ENCODE data around the gene CHST2. TPM values are rescaled to one million over a fixed set of nuclear protein-coding genes. Genes with fewer than 3 reads are reported as not detected.
"Not testable (repeated sequence)": the region's sequence is repeated elsewhere in the genome, so short reads cannot be mapped to it uniquely, and the experiment has no call there.

Gene CHST2, protein sequence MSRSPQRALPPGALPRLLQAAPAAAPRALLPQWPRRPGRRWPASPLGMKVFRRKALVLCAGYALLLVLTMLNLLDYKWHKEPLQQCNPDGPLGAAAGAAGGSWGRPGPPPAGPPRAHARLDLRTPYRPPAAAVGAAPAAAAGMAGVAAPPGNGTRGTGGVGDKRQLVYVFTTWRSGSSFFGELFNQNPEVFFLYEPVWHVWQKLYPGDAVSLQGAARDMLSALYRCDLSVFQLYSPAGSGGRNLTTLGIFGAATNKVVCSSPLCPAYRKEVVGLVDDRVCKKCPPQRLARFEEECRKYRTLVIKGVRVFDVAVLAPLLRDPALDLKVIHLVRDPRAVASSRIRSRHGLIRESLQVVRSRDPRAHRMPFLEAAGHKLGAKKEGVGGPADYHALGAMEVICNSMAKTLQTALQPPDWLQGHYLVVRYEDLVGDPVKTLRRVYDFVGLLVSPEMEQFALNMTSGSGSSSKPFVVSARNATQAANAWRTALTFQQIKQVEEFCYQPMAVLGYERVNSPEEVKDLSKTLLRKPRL
- total RNA-seq (2022): 0.34 and 0.38 TPM in 2 replicates
- percentile 18 among the genes with signal in this experiment for Bru-seq, nascent RNA
- BruChase-seq, experiment 1, labeled RNA remaining after a 6-hour chase: percentile 27 among the genes with signal in this experiment
- BruChase-seq, experiment 2, labeled RNA remaining after a 2-hour chase: percentile 16 among the genes with signal in this experiment
- long read RNA-seq: 0 reads

DNA sequence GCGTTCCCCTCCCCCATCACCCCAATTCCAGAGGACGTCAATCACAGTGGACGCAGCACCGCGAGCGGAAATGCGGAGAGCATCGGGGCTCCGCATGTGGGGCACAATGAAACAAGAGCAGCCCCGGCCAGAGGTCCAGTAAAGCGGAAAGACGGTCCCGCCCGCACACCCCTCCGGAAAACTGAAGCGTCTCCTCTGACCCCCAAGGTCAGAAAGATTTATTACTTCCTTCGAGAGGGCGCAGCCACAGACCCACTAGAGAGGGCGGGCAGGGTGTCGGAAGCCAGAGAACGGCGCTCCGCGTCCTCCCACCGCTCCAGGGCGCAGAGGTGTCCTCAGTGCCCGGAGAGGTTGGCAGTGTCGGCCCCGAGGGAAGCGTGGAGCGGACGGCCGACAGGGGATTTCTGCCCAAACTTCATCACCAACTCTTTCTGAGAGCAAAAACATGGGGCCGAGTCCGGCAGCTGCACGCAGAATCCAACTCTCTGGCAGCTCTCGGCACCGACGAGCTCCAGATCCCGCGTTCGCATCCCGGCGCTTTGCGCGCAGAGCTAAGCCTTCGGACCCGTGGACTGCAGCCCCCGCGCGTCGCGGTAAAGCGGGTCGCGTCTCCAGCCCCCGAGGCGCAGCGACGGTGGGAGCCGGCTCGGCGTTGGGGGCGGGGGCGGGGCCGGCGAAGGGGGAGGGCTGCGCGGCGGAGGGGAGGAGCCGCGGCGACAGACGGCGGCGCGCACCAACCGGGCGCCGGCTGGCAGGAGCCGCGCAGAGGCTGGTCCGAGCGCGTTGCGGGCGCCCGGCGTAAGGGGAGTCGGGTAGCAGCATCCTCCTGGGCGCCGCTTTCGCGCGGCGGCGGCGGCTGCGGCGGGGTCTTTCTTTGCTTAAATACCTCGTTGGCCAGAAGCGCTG lies at the start of gene CHST2:
CHST2 (plus strand) TSS at position 763 of the 906 bp plus-strand sequence. CDS start 1,046 bp downstream, outside the sequence.
- peak; percentile 81 for DNase-seq
- Mint-ChIP-seq H3K27me3 (ENCODE audit: unreplicated experiment) (peaks cover 82% of the 10 kb centered on the region), H3K36me3 (ENCODE audit: insufficient read depth, unreplicated experiment) (peaks cover 17% of the 10 kb centered on the region), H3K9me3 (ENCODE audit: low read depth, unreplicated experiment) (no peaks in the 10 kb centered on the region), H3K4me1 (ENCODE audit: low read depth, unreplicated experiment) (no peaks in the 10 kb centered on the region), H3K27ac (ENCODE audit: unreplicated experiment) (peak within 1 kb of the TSS; percentile 39), H3K4me3 (ENCODE audit: low read depth, unreplicated experiment) (peak within 1 kb of the TSS; percentile 90)
- TF ChIP-seq, protein P1, sequence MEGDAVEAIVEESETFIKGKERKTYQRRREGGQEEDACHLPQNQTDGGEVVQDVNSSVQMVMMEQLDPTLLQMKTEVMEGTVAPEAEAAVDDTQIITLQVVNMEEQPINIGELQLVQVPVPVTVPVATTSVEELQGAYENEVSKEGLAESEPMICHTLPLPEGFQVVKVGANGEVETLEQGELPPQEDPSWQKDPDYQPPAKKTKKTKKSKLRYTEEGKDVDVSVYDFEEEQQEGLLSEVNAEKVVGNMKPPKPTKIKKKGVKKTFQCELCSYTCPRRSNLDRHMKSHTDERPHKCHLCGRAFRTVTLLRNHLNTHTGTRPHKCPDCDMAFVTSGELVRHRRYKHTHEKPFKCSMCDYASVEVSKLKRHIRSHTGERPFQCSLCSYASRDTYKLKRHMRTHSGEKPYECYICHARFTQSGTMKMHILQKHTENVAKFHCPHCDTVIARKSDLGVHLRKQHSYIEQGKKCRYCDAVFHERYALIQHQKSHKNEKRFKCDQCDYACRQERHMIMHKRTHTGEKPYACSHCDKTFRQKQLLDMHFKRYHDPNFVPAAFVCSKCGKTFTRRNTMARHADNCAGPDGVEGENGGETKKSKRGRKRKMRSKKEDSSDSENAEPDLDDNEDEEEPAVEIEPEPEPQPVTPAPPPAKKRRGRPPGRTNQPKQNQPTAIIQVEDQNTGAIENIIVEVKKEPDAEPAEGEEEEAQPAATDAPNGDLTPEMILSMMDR (IDR thresholded peaks at IDR 0.05; ENCODE audit: unreplicated experiment): no peak
- intact Hi-C loops (cut with micrococcal nuclease; ENCODE audit: unreplicated experiment): no loop called here
- CTCF ChIA-PET: interaction anchor here (0.6 to 1.7 kb wide), 2 partner anchors 10 to 555 kb away, joined by 3 to 4 read pairs; no protein-coding TSS in a partner anchor
- BruUV-seq (replicated peaks): no TSS peak

GRCh38 chr3:143070977-143071551 lies 48.5 kb upstream of the CHST2 start:
- intact Hi-C loops (cut with micrococcal nuclease; ENCODE audit: unreplicated experiment): loop anchor here (2.0 to 5.0 kb wide), 3 partner anchors 574 to 692 kb away; no protein-coding TSS in a partner anchor
- peak; percentile 35 for DNase-seq
- BruUV-seq (replicated peaks): no TSS peak
- H3K9me3 Mint-ChIP-seq (ENCODE audit: low read depth, unreplicated experiment): no peaks in the 10 kb centered on the region
- no peaks in the 10 kb centered on the region for H3K27me3 Mint-ChIP-seq (ENCODE audit: unreplicated experiment)
- no peak overlapping the region for H3K4me3 Mint-ChIP-seq (ENCODE audit: low read depth, unreplicated experiment)
- no peak overlapping the region for H3K27ac Mint-ChIP-seq (ENCODE audit: unreplicated experiment)
- H3K36me3 Mint-ChIP-seq (ENCODE audit: insufficient read depth, unreplicated experiment): no peaks in the 10 kb centered on the region
- CTCF ChIA-PET: interaction anchor here (0.6 to 2.0 kb wide), 4 partner anchors 8 to 603 kb away, joined by 3 to 17 read pairs (median 6); no protein-coding TSS in a partner anchor
- TF ChIP-seq, protein P1 (IDR thresholded peaks at IDR 0.05; ENCODE audit: unreplicated experiment): no peak
- peaks cover 8% of the 10 kb centered on the region for H3K4me1 Mint-ChIP-seq (ENCODE audit: low read depth, unreplicated experiment)

DNA sequence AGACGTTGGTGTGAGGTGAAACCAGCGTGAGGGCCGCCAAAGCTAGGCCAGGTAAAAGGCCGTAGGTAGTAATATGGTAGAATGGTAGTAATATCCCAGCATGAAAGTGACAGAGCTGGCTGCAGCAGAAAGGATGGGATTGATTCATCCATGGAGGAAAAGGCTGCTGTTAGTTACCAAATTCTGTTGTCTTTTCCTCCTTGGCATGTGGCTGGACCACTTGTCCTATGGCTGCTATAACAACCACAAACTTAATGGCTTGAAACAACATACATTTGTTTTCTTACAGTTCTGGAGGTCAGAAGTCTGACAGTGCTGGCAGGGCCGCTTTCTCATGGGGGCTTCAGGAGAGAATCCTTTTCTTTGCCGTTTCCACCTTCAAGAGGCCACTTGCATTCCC lies 47.8 kb upstream of the CHST2 start:
- Mint-ChIP-seq H3K27me3 (ENCODE audit: unreplicated experiment) (no peaks in the 10 kb centered on the region), H3K36me3 (ENCODE audit: insufficient read depth, unreplicated experiment) (no peaks in the 10 kb centered on the region), H3K4me3 (ENCODE audit: low read depth, unreplicated experiment) (no peak overlapping the region), H3K9me3 (ENCODE audit: low read depth, unreplicated experiment) (no peaks in the 10 kb centered on the region), H3K4me1 (ENCODE audit: low read depth, unreplicated experiment) (peaks cover 8% of the 10 kb centered on the region), H3K27ac (ENCODE audit: unreplicated experiment) (no peak overlapping the region)
- no peak for DNase-seq
- no TSS peak for BruUV-seq (replicated peaks)
- TF ChIP-seq, protein P1 (IDR thresholded peaks at IDR 0.05; ENCODE audit: unreplicated experiment): no peak
- intact Hi-C loops (cut with micrococcal nuclease; ENCODE audit: unreplicated experiment): loop anchor here (2.0 to 5.0 kb wide), 3 partner anchors 573 to 691 kb away; no protein-coding TSS in a partner anchor
- CTCF ChIA-PET: interaction anchor here (1.0 to 2.0 kb wide), 3 partner anchors 9 to 602 kb away, joined by 3 to 17 read pairs (median 8); no protein-coding TSS in a partner anchor

GRCh38 chr3:143072298-143073020 lies 47.1 kb upstream of the CHST2 start:
- H3K27ac Mint-ChIP-seq (ENCODE audit: unreplicated experiment); H3K9me3 Mint-ChIP-seq (ENCODE audit: low read depth, unreplicated experiment); H3K36me3 Mint-ChIP-seq (ENCODE audit: insufficient read depth, unreplicated experiment); BruUV-seq (replicated peaks); DNase-seq; CTCF ChIA-PET; H3K4me3 Mint-ChIP-seq (ENCODE audit: low read depth, unreplicated experiment); H3K4me1 Mint-ChIP-seq (ENCODE audit: low read depth, unreplicated experiment); H3K27me3 Mint-ChIP-seq (ENCODE audit: unreplicated experiment): not testable (repeated sequence)
- intact Hi-C loops (cut with micrococcal nuclease; ENCODE audit: unreplicated experiment): loop anchor here (5.0 kb wide), 1 partner anchor 600 kb away; no protein-coding TSS in a partner anchor

DNA sequence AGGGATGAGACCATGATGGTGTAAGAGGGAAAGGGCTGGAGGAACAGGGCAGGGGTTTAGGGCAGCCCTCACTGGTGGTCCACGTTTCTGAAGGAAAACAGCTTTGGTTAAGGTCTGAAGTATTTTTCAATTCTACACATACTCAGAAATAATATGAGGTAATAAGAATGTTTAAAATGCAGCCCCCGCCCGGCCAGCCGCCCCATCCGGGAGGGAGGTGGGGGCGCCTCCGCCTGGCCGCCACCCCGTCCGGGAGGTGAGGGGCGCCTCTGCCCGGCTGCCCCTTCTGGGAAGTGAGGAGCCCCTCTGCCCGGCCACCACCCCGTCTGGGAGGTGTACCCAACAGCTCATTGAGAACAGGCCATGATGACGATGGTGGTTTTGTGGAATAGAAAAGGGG lies 46.0 kb upstream of the CHST2 start:
- H3K9me3 Mint-ChIP-seq (ENCODE audit: low read depth, unreplicated experiment); H3K36me3 Mint-ChIP-seq (ENCODE audit: insufficient read depth, unreplicated experiment); H3K27ac Mint-ChIP-seq (ENCODE audit: unreplicated experiment); H3K4me3 Mint-ChIP-seq (ENCODE audit: low read depth, unreplicated experiment); H3K27me3 Mint-ChIP-seq (ENCODE audit: unreplicated experiment); H3K4me1 Mint-ChIP-seq (ENCODE audit: low read depth, unreplicated experiment); CTCF ChIA-PET; DNase-seq; BruUV-seq (replicated peaks): not testable (repeated sequence)
- intact Hi-C loops (cut with micrococcal nuclease; ENCODE audit: unreplicated experiment): loop anchor here (5.0 kb wide), 1 partner anchor 599 kb away; no protein-coding TSS in a partner anchor

GRCh38 chr3:143073983-143074382 lies 45.6 kb upstream of the CHST2 start:
- H3K4me1 Mint-ChIP-seq (ENCODE audit: low read depth, unreplicated experiment); H3K4me3 Mint-ChIP-seq (ENCODE audit: low read depth, unreplicated experiment); CTCF ChIA-PET; H3K27me3 Mint-ChIP-seq (ENCODE audit: unreplicated experiment); H3K27ac Mint-ChIP-seq (ENCODE audit: unreplicated experiment); BruUV-seq (replicated peaks); H3K9me3 Mint-ChIP-seq (ENCODE audit: low read depth, unreplicated experiment); H3K36me3 Mint-ChIP-seq (ENCODE audit: insufficient read depth, unreplicated experiment); DNase-seq: not testable (repeated sequence)
- intact Hi-C loops (cut with micrococcal nuclease; ENCODE audit: unreplicated experiment): loop anchor here (5.0 kb wide), 1 partner anchor 598 kb away; no protein-coding TSS in a partner anchor

Data from Calu3 (cell line).